BE2C (cell line): Measurements from ENCODE around the gene TREX2.

Experiments
- DNase-seq: peaks from one replicate; pipeline ENCODE4 v3.0.0-alpha.2; 2020
- H3K27me3 ChIP-seq: fragments of 250-450 bp; sonication (Bioruptor Pico); 2 replicates; pipeline ENCODE4 v1.5.1; 2020; ENCODE audit warnings: mild to moderate bottlenecking
- H3K36me3 ChIP-seq: fragments of 250-450 bp; sonication (Bioruptor Pico); 2 replicates; pipeline ENCODE4 v1.5.1; 2020; ENCODE audit warnings: mild to moderate bottlenecking
- H3K4me1 ChIP-seq: fragments of 250-450 bp; sonication (Bioruptor Pico); 2 replicates; pipeline ENCODE4 v1.5.1; 2020
- H3K4me3 ChIP-seq: 2 replicates; pipeline ENCODE4 v1.5.1; 2011; ENCODE audit warnings: low read depth, low read length
- H3K9me3 ChIP-seq: fragments of 250-450 bp; sonication (Bioruptor Pico); 2 replicates; pipeline ENCODE4 v1.5.1; 2020
- TF ChIP-seq, protein P1 (sequence below): IDR thresholded peaks from 2 replicates; pipeline ENCODE4 v1.5.1; 2012; ENCODE audit warnings: mild to moderate bottlenecking, low read depth, low read length

The TREX2 gene

DNA sequence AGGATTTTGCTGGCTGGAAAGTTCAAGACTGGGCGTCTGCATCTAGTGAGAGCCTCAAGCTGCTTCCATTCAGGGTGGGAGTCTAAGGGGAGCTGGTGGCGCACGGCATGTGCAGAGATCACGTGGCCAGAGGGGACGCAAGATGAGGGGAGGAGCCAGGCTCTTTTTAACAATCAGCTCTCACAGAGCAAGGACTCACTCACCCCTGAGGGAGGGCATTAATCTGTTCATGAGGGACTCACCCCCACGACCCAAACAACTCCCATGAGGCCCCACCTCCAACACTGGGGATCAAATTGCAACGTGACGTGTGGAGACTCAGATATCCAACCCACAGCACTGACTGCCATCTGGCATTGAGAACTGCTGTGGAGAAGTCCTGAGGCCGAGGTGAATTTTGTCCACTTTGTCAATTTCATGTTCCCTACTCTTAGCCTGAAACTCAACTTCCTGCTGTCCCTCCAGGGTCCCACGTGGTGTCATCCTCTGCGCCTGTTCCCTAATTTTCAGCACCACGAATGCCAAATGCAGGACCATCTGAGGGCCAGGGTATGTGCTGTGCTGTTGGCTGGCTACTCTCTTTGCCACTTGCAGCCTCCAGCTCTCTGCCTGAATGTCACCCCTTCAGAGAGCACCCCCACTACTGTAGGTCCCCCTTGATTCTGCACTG lies 28.9 kb downstream of the TREX2 start:
- TF ChIP-seq, protein P1, sequence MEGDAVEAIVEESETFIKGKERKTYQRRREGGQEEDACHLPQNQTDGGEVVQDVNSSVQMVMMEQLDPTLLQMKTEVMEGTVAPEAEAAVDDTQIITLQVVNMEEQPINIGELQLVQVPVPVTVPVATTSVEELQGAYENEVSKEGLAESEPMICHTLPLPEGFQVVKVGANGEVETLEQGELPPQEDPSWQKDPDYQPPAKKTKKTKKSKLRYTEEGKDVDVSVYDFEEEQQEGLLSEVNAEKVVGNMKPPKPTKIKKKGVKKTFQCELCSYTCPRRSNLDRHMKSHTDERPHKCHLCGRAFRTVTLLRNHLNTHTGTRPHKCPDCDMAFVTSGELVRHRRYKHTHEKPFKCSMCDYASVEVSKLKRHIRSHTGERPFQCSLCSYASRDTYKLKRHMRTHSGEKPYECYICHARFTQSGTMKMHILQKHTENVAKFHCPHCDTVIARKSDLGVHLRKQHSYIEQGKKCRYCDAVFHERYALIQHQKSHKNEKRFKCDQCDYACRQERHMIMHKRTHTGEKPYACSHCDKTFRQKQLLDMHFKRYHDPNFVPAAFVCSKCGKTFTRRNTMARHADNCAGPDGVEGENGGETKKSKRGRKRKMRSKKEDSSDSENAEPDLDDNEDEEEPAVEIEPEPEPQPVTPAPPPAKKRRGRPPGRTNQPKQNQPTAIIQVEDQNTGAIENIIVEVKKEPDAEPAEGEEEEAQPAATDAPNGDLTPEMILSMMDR: no peak
- H3K4me3 ChIP-seq: no peak overlapping the region
- DNase-seq: no peak
- no peaks in the 10 kb centered on the region for H3K4me1 ChIP-seq
- peaks cover 1% of the 10 kb centered on the region for H3K27me3 ChIP-seq
- H3K36me3 ChIP-seq: no peaks in the 10 kb centered on the region
- no peaks in the 10 kb centered on the region for H3K9me3 ChIP-seq

DNA sequence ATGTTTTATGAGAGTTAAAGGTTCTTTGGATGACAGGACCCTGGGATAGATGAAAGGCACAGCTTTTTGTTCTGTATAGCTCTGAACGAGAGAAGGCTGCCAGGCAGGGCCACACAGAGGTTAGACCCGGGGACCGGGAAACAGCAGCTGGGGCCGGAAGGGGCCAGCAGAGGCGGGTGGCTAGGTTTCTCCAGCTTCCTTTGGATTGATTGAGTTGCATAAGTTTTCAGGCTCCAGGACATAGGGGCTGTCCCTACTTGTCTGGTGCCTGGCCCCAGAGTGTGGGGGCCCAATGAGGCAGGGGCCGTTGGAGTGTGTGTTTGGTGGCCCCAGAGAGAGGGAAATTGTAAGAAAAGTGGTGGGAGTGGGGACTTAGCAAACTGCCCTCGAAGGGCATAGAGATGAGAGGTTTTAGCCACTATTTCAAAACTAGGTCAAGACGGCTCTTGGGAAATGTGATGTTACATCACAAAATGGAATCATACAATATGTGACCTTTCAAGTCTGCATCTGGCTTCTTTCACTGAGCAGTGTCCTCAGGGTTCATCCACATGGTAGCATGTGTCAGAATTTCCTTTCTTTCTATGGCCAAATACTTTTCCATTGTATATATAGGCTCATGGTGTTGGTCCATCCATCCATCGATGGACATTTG lies 30.9 kb downstream of the TREX2 start:
- H3K27me3 ChIP-seq: peaks cover 8% of the 10 kb centered on the region
- DNase-seq: no peak
- TF ChIP-seq, protein P1: no peak
- H3K36me3 ChIP-seq: no peaks in the 10 kb centered on the region
- no peaks in the 10 kb centered on the region for H3K4me1 ChIP-seq
- H3K9me3 ChIP-seq: no peaks in the 10 kb centered on the region
- no peak overlapping the region for H3K4me3 ChIP-seq

DNA sequence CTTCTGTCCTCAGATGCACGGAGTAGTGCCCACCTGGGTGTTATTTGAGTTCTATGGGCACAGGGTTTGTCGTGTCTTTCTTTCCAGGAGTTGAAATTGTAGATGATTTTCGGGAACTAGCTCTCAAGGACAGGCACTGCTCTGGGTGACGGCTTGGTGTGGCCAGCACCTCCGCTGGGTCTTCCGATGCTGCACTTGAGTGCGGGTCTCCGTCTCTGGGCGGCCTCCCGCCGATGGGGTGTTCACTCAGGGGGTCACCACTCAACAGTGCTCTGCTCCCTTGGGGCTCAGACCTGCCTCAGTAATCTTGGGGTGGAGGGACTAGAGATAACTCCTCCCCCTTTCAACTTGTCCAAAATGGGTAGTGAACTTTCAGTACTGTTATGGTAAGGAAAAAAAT lies 32.1 kb downstream of the TREX2 start:
- TF ChIP-seq, protein P1: no peak
- peaks cover 8% of the 10 kb centered on the region for H3K27me3 ChIP-seq

DNA sequence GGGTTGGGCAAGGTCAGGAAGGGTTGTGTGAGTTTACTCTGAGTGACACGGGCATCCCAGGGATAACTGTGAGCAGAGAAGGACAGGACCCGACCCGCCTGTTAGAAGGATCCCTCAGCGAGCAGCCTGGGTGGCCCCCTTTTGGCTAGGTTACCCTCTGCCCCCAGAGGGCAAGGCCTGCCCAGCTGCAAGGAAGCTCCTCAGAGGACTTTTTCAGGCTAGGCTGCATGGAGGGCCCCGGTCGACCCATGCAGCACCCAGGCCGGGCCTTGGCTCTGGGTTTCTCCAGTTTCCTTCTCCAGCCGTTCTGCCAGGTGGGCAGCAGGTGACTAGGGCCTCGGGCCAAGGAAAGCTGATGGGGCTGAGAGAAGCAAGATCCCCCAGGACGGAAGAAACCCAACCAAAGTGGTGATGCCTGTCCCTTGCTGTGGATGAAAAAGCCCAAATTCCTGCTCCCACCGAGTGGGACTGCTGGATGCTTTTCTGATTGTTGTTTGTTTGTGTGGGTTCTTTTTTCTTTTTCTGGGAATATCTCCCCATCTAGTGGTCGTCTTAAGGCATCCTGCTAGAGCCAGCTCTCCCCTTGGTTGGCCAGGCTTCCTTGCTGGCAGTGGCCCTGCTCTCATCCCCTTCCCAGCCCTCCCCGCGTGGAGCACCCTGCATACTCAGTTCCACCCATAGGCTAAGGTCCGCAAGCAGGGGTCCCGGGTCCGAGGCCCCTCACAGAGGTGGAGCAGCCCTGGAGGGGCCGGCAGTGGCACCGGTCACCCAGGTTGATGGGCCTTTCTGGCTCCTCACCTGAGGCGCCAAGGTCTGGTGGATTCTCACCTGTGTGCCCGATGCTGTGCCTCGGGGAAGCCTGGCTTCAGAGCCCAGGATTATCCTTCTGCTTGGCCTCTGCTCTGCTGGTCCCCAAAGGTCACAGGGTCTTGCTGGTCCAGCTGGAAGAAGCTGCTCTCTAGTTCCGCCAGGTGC lies 32.8 kb downstream of the TREX2 start:
- TF ChIP-seq, protein P1: 0 out of 2 replicates have a peak, but pooled peaks have one; percentile 10
- Histone ChIP-seq H3K4me3 (no peak overlapping the region), H3K27me3 (peaks cover 8% of the 10 kb centered on the region), H3K36me3 (no peaks in the 10 kb centered on the region), H3K9me3 (no peaks in the 10 kb centered on the region), H3K4me1 (no peaks in the 10 kb centered on the region)
- DNase-seq: no peak

More for the DNA sequence above, 32.1 kb downstream of the TREX2 start:
- DNase-seq: no peak
- no peaks in the 10 kb centered on the region for H3K36me3 ChIP-seq
- no peak overlapping the region for H3K4me3 ChIP-seq
- H3K9me3 ChIP-seq: no peaks in the 10 kb centered on the region
- no peaks in the 10 kb centered on the region for H3K4me1 ChIP-seq

DNA sequence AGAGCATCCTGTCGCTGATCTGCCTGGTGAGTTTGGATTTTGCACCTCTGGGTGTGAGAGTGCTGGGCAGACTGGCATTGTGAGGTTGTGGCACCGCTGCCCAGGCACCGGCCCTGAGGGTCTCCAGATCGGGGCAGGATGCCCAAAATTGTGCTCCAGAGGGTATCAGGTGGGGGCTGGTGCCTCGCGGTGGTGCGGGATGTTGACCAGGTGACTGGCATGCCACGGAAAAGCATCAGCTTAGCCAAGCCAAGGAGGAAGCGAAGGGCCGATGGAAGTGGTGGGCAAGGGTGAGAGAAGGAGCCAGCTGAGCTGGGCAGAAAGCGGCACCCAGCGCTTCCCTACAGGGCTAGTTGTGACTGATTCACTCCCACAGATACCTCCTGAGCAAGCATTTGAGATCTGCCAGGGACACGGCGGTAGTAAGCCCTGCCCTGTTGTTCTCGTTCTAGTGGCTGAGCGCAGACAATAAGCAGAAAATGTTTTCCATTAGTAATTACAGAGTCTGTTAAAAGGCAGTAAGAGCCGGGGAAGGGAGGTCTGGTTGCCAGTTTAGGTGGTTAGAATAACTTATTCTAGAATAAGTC lies 33.8 kb downstream of the TREX2 start:
- TF ChIP-seq, protein P1: no peak
- Histone ChIP-seq H3K9me3 (no peaks in the 10 kb centered on the region), H3K4me1 (no peaks in the 10 kb centered on the region), H3K27me3 (peaks cover 8% of the 10 kb centered on the region), H3K36me3 (no peaks in the 10 kb centered on the region), H3K4me3 (no peak overlapping the region; the same call in 1 of the 2 replicates)
- no peak for DNase-seq
